ENCODE data around the gene C1orf35.

C1orf35 gene

DNA sequence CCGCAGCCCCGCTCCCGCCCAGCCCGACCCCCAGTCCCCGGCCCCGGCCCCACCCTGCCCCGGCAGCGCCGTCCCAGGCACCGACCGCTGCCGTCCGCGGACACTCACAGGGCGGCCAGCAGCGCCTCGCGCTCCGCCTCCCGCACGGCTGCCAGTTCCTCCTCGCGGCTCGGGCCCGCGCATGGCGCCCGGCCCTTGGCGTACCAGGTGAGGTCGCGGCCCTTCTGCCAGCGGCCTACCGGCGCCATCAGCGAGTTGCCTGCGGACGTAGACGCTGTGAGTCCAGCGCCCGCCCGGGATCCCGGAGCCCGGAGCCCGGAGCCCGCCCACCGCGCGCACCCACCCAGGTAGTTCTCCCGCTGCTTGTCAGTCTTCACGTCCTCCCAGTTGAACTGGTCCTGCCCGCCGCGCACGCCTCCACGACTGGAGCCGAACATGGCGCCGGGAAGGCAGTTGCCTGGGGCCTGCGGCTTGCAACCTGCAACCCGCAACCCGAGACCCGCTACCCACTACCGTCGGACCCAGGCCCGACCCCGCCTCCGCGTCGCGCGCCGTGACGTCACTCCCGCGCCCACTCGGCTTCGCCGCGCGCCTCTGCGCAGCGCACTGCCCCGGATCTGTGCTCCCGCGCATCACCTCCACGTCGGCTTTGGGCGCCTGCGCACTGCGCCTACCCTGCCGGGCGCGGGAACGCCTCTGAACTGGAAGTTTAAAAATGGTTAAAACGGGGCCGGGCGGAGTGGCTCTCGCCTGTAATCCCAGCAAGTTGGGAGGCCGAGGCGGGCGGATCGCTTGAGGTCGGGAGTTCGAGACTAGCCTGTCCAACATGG is at the start of gene C1orf35:
TSS of gene C1orf35 (minus strand) at position 535 of the 830 bp plus-strand sequence. CDS start at position 437, 98 bp downstream.
- DNase-seq (ENCODE audit: low spot score), result peak; percentile 87

GRCh38 chr1:228152918-228153258 is 49.8 kb upstream of the C1orf35 start:
- no peak for DNase-seq (ENCODE audit: low spot score)

GRCh38 chr1:228152097-228152917 is 49.2 kb upstream of the C1orf35 start:
- no peak for DNase-seq (ENCODE audit: low spot score)

- DNase-seq (ENCODE audit: low spot score), result no peak
Measured at GRCh38 chr1:228151180-228151925, 48.2 kb upstream of the C1orf35 start.

DNA sequence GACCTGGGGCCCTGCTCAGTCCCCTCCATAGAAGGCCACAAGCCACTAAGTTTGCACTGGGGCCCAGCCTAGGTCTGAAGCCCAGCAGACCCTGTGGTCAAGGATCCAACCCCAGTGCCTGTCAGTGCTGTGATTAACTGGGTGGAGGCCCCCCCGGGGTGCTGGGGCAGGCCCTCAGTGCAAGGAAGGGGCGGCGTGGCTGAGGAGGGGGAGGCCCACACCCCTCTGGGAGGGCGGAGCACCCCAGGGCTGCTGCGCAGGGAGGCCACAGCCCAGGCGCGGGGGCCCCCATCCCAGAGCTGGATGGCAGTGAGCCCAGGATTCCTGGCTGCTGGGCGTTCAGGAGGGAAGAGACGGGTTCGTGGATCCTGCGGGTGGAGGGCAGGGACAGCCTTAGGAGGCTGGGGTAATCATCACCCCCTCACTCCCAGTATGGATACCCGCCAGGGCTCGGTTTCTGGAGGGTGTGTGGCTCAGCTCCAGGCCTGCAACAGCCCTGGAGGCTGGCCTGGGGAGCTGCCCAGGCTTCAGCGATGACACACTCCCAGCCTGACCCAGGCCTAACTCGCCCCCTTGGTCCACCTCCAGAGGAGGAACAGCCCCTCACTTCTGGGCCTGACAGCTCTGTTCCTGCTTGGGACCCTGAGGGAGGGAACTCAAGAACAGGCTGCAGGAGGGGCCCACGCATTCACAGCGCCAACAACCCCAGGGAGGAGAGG is 47.5 kb upstream of the C1orf35 start:
- no peak for DNase-seq (ENCODE audit: low spot score)

GRCh38 chr1:228150120-228150460 is 47.0 kb upstream of the C1orf35 start:
- DNase-seq (ENCODE audit: low spot score), result no peak

GRCh38 chr1:228149406-228150119 is 46.4 kb upstream of the C1orf35 start, which contains the start of gene GJC2:
GJC2 (plus strand) TSS chr1:228149930; CDS start chr1:228157759, 7,829 bp downstream.
- DNase-seq (ENCODE audit: low spot score), result no peak

DNA sequence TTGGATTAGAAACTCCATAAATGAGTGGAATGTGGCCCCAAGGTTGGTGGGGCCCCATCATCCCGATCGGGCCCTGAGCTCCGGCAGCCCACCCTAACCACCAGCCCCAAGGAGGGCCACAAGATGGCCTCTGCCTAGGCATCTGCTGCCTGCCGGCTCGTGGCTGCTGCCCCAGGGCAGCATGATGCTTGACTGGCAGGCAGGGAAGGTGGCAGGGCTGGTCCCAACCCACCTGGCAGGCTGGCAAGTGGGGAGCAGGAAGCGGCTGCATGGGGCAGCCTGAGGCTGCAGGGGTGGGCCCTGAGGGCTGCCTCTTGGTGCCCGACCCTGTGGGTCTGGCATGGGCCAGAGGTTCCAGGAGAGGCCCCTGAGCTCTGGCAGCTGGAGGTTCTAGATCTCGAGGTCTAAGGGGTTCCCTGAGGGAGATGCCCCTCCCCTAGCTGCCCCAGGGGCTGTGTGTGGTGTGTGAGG is 45.8 kb upstream of the C1orf35 start:
- no peak for DNase-seq (ENCODE audit: low spot score)

DNA sequence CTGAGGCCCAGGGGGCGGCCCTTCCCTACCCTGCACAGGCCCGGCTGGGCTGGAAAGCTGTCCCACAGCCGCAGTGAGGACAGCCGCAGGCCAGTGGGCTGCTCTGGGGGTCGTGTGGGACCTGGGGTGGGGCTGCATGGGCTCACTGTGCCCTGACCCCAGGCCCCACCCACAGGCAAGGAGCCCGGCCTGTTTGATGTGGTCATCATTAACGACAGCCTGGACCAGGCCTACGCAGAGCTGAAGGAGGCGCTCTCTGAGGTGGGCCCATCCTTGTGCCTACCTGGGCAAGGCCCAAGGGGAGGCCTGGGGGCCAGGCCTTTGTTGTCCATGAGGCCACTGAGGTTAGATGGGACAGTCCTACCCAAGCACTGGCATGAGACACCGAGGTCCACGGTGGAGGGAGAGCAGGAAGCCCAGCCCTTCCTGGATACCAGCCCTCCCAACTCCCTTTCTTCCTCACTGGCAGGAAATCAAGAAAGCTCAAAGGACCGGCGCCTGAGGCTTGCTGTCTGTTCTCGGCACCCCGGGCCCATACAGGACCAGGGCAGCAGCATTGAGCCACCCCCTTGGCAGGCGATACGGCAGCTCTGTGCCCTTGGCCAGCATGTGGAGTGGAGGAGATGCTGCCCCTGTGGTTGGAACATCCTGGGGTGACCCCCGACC is 45.2 kb upstream of the C1orf35 start:
- no peak for DNase-seq (ENCODE audit: low spot score)

DNA sequence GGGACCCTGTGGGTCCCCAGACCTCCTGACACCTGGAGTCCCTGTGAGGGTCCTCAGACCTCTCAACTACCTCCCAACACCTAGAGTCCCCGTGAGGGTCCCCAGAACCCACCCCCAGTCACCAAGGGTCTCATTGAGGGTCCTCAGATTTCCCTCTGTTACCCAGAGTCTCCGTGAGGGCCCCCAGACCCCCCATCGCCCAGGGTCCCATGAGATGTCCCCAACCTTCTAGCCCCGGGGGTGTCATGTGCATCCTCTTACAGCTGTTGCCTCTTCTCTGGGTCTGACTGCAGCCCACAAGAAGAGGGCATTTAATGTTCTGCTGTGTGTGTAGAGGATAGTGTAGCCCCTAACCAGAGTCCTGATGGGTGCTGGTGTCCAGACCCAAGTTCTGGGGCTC is 44.6 kb upstream of the C1orf35 start:
- no peak for DNase-seq (ENCODE audit: low spot score)

DNA sequence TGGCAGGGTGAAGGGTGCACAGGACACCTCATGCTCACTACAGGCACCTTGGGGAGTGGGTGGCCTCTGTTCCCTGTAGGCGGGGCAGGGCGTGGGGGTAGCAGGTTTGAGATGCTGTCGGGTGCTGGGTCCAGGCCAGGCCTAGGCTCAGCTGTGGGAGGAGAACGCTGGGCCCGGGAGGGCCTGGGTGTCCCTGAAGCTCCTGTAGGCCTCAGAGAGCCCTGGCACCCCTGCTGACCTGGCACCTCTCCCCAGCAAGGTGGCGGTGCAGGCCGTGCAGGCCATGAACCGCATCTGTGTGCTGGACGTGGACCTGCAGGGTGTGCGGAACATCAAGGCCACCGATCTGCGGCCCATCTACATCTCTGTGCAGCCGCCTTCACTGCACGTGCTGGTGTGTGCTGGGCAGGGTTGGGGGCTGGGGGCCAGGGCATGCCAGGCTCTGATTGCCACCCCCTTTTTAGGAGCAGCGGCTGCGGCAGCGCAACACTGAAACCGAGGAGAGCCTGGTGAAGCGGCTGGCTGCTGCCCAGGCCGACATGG is 44.1 kb upstream of the C1orf35 start:
- DNase-seq (ENCODE audit: low spot score), result no peak

DNA sequence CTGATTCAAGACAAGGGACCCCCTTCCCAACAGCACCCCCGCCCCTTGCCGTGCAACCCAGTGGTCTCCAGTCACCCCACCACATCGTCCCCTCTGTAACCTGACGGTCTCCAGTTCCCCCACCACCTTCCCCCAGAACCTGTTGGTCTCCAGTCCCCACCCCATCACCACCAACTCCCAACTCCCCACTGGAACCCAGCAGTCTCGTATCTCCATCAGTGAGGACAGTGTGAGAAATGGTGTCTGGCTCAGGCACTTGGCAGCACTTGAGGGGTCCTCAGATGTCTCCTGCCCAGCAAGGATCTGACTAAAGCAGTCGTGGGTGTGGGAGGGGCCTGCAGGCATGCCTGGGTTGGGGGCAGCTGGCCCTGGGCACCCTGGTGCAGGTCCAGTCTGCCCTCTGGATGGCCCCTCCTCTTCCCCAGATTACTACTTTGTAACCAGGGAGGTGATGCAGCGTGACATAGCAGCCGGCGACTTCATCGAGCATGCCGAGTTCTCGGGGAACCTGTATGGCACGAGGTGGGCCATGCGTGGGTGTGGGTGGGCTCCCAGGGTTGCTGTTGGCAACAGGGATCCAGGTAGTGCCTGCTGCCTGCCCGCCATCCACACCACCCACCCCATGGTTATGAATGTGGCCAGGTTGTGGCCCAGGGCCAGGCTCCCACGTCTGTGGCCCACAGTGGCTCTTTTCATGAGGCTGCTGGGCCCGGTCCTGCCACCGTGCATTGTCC is 43.5 kb upstream of the C1orf35 start:
- DNase-seq (ENCODE audit: low spot score), result no peak

DNA sequence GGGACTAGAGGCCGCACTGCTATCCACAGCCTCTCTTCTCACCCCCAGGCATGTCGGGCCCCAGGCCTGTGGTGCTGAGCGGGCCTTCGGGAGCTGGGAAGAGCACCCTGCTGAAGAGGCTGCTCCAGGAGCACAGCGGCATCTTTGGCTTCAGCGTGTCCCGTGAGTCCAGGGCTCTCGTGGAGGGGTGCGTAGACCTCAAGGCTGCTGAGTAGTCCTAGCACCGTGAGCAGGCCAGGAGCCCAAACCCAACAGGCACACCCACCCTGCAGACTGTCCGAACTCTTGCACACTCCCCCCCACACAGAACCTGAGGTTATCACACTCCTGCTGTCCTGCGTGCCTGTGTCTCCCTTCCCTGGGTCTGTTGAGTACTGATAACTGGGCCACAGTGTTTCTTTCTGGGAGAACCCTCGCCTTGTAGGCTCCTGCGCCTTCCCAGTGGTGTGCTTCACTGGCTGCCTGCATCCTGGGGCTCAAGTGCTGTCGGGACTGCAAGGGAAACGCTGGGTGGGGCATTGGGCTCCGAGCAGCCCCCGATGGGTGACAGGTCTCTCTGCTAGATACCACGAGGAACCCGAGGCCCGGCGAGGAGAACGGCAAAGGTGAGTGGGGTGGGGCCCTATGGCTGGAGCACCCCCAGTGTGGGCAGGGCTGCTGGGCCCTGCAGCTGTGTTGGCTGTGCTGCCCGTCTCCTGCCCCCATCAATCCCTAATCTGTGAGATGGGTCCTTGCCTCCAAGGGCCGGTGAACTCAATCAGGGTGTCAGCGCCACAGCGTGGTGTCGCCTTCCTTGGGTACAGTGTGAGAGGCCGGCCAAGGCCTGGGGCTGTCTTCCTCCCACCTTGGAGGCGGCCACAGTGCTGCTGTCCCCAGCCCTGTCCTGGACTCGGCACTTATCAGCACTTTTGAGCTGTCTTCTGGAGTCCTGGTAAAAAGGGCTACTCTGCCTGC is 42.6 kb upstream of the C1orf35 start:
- DNase-seq (ENCODE audit: low spot score), result no peak

- DNase-seq (ENCODE audit: low spot score), result no peak
Measured at GRCh38 chr1:228144993-228145343, 41.8 kb upstream of the C1orf35 start.

GRCh38 chr1:228144193-228144992 is 41.3 kb upstream of the C1orf35 start:
- no peak for DNase-seq (ENCODE audit: low spot score)

DNA sequence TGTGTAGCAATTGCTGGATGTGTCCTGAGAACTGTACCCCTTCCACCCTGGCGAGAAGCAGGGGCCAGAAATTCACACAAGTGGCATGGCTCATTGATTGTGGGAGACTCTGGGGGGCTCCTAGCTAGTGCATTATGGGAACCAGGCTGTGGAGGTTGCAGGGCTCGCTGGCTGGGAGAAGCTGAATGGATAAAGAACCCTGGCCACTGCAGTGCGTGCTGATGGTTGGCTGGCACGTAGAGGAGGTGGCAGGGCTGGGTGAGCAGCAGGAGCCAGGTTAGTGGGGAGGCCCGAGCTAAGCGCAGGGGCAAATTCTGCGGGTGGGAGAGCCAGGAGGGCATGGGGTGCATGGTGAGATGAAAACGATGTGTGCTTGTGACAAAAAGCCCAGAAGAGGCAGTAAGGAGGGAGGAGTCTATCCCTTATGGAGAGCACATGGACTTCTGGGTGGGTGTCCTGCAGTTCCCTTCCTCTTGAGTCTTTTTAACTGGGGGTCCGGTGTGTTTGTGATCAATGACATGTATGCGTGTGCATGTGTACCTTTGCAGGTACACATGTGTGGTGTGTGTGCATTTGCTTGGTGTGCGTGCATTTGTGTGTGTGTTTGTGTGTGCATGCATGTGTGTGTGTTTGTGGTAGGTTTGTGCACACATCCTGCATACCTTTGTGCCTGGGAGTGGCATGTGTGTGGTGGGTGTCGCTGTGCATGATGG is 40.5 kb upstream of the C1orf35 start:
- DNase-seq (ENCODE audit: low spot score), result no peak

- DNase-seq (ENCODE audit: low spot score), result no peak
Measured at GRCh38 chr1:228142701-228143136, 39.6 kb upstream of the C1orf35 start.
